ENCODE measurements around the gene GMDS. TPM values are rescaled to one million over a fixed set of nuclear protein-coding genes. Genes with fewer than 3 reads are reported as not detected.

Gene GMDS
- total and polyA plus RNA-seq, 2 experiments from 2014 or later, result 30.1 to 36.5 TPM

DNA sequence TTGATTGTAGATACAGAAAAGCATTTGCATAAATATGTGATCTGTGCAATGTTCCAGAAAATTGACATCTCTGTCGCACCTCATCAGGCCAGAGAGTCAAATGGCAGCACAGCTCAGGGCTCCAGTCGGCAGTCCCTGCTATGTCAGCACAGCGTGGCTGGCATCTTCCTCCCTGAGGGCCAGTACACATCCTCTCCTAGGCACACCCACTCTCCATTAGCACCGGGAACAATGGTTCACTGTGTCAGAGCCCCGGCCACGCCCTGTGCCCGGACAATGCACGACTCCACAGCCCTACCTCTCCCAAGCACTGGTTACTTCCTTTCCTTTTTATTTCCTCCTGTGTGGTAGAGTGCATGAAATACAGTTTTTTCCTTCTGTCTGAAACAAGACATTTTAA is 520.8 kb downstream of the GMDS start:
- H3K27ac ChIP-seq (ENCODE audit: low read depth), result 0 out of 2 replicates have a peak overlapping the region, but pooled peaks have one; percentile 21
- H3K36me3 ChIP-seq (ENCODE audit: insufficient read depth), result no peaks in the 10 kb centered on the region
- H3K4me1 ChIP-seq (ENCODE audit: insufficient read depth), result peaks cover 35% of the 10 kb centered on the region
- H3K4me3 ChIP-seq, result no peak overlapping the region
- H3K4me3 Mint-ChIP-seq, result no peak overlapping the region
- H3K36me3 Mint-ChIP-seq (ENCODE audit: low read depth), result no peaks in the 10 kb centered on the region
- H3K9me3 Mint-ChIP-seq, result no peaks in the 10 kb centered on the region
- H4K20me1 ChIP-seq (replicated peaks; ENCODE audit: insufficient read depth), result no peaks in the 10 kb centered on the region
- no peaks in the 10 kb centered on the region for H3F3A ChIP-seq (replicated peaks; ENCODE audit: low read depth)
- peak; percentile 27 for DNase-seq (ENCODE audit: low spot score)
- no peaks in the 10 kb centered on the region for H3K27me3 ChIP-seq (ENCODE audit: insufficient read depth)
- no peaks in the 10 kb centered on the region for H3K79me2 ChIP-seq (replicated peaks; ENCODE audit: insufficient read depth)
- peaks cover 43% of the 10 kb centered on the region for H3K4me1 Mint-ChIP-seq
- no peak overlapping the region for H2AFZ ChIP-seq
- ATAC-seq, result peak; percentile 29
- H3K27me3 Mint-ChIP-seq (ENCODE audit: insufficient read depth, low read depth, poor library complexity), result peaks cover 5% of the 10 kb centered on the region
- H3K27ac Mint-ChIP-seq, result no peak overlapping the region; the same call in 1 of the 2 replicates
- H3K9me2 ChIP-seq (ENCODE audit: insufficient read depth), result no peaks in the 10 kb centered on the region
- TF ChIP-seq JUNB (IDR thresholded peaks at IDR 0.05; ENCODE audit: unreplicated experiment), result no peak
- no peak for TF ChIP-seq ZNF114 (CRISPR knock-in tag; IDR thresholded peaks at IDR 0.05)
- TF ChIP-seq, protein P1, sequence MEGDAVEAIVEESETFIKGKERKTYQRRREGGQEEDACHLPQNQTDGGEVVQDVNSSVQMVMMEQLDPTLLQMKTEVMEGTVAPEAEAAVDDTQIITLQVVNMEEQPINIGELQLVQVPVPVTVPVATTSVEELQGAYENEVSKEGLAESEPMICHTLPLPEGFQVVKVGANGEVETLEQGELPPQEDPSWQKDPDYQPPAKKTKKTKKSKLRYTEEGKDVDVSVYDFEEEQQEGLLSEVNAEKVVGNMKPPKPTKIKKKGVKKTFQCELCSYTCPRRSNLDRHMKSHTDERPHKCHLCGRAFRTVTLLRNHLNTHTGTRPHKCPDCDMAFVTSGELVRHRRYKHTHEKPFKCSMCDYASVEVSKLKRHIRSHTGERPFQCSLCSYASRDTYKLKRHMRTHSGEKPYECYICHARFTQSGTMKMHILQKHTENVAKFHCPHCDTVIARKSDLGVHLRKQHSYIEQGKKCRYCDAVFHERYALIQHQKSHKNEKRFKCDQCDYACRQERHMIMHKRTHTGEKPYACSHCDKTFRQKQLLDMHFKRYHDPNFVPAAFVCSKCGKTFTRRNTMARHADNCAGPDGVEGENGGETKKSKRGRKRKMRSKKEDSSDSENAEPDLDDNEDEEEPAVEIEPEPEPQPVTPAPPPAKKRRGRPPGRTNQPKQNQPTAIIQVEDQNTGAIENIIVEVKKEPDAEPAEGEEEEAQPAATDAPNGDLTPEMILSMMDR (conservative IDR thresholded peaks at IDR 0.05; ENCODE audit: low read depth in 2 of 2), result no peak
- TF ChIP-seq, protein P2, sequence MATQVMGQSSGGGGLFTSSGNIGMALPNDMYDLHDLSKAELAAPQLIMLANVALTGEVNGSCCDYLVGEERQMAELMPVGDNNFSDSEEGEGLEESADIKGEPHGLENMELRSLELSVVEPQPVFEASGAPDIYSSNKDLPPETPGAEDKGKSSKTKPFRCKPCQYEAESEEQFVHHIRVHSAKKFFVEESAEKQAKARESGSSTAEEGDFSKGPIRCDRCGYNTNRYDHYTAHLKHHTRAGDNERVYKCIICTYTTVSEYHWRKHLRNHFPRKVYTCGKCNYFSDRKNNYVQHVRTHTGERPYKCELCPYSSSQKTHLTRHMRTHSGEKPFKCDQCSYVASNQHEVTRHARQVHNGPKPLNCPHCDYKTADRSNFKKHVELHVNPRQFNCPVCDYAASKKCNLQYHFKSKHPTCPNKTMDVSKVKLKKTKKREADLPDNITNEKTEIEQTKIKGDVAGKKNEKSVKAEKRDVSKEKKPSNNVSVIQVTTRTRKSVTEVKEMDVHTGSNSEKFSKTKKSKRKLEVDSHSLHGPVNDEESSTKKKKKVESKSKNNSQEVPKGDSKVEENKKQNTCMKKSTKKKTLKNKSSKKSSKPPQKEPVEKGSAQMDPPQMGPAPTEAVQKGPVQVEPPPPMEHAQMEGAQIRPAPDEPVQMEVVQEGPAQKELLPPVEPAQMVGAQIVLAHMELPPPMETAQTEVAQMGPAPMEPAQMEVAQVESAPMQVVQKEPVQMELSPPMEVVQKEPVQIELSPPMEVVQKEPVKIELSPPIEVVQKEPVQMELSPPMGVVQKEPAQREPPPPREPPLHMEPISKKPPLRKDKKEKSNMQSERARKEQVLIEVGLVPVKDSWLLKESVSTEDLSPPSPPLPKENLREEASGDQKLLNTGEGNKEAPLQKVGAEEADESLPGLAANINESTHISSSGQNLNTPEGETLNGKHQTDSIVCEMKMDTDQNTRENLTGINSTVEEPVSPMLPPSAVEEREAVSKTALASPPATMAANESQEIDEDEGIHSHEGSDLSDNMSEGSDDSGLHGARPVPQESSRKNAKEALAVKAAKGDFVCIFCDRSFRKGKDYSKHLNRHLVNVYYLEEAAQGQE (IDR thresholded peaks at IDR 0.05; ENCODE audit: unreplicated experiment), result no peak
- TF ChIP-seq EZH2phosphoT487 (IDR thresholded peaks at IDR 0.05; ENCODE audit: unreplicated experiment), result no peak
- no peak for TF ChIP-seq ZNF331 (CRISPR knock-in tag; IDR thresholded peaks at IDR 0.05; ENCODE audit: low read depth)
- TF ChIP-seq POLR2AphosphoS5 (IDR thresholded peaks at IDR 0.05; ENCODE audit: low read depth), result no peak
- TF ChIP-seq CREB1 (CRISPR knock-in tag; IDR thresholded peaks at IDR 0.05; ENCODE audit: low read depth), result no peak
- TF ChIP-seq, protein P3, sequence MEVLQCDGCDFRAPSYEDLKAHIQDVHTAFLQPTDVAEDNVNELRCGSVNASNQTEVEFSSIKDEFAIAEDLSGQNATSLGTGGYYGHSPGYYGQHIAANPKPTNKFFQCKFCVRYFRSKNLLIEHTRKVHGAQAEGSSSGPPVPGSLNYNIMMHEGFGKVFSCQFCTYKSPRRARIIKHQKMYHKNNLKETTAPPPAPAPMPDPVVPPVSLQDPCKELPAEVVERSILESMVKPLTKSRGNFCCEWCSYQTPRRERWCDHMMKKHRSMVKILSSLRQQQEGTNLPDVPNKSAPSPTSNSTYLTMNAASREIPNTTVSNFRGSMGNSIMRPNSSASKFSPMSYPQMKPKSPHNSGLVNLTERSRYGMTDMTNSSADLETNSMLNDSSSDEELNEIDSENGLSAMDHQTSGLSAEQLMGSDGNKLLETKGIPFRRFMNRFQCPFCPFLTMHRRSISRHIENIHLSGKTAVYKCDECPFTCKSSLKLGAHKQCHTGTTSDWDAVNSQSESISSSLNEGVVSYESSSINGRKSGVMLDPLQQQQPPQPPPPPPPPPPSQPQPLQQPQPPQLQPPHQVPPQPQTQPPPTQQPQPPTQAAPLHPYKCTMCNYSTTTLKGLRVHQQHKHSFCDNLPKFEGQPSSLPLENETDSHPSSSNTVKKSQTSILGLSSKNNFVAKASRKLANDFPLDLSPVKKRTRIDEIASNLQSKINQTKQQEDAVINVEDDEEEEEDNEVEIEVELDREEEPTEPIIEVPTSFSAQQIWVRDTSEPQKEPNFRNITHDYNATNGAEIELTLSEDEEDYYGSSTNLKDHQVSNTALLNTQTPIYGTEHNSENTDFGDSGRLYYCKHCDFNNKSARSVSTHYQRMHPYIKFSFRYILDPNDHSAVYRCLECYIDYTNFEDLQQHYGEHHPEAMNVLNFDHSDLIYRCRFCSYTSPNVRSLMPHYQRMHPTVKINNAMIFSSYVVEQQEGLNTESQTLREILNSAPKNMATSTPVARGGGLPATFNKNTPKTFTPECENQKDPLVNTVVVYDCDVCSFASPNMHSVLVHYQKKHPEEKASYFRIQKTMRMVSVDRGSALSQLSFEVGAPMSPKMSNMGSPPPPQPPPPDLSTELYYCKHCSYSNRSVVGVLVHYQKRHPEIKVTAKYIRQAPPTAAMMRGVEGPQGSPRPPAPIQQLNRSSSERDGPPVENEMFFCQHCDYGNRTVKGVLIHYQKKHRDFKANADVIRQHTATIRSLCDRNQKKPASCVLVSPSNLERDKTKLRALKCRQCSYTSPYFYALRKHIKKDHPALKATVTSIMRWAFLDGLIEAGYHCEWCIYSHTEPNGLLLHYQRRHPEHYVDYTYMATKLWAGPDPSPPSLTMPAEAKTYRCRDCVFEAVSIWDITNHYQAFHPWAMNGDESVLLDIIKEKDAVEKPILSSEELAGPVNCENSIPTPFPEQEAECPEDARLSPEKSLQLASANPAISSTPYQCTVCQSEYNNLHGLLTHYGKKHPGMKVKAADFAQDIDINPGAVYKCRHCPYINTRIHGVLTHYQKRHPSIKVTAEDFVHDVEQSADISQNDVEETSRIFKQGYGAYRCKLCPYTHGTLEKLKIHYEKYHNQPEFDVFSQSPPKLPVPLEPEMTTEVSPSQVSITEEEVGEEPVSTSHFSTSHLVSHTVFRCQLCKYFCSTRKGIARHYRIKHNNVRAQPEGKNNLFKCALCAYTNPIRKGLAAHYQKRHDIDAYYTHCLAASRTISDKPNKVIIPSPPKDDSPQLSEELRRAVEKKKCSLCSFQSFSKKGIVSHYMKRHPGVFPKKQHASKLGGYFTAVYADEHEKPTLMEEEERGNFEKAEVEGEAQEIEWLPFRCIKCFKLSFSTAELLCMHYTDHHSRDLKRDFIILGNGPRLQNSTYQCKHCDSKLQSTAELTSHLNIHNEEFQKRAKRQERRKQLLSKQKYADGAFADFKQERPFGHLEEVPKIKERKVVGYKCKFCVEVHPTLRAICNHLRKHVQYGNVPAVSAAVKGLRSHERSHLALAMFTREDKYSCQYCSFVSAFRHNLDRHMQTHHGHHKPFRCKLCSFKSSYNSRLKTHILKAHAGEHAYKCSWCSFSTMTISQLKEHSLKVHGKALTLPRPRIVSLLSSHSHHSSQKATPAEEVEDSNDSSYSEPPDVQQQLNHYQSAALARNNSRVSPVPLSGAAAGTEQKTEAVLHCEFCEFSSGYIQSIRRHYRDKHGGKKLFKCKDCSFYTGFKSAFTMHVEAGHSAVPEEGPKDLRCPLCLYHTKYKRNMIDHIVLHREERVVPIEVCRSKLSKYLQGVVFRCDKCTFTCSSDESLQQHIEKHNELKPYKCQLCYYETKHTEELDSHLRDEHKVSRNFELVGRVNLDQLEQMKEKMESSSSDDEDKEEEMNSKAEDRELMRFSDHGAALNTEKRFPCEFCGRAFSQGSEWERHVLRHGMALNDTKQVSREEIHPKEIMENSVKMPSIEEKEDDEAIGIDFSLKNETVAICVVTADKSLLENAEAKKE (CRISPR knock-in tag; IDR thresholded peaks at IDR 0.05), result no peak
- TF ChIP-seq NANOG (IDR thresholded peaks at IDR 0.05; ENCODE audit: borderline replicate concordance), result no peak
- TF ChIP-seq EZH2 (IDR thresholded peaks at IDR 0.05; ENCODE audit: low read depth, unreplicated experiment), result no peak
- TF ChIP-seq STAT1 (IDR thresholded peaks at IDR 0.05; ENCODE audit: unreplicated experiment), result no peak
- TF ChIP-seq, protein P4, sequence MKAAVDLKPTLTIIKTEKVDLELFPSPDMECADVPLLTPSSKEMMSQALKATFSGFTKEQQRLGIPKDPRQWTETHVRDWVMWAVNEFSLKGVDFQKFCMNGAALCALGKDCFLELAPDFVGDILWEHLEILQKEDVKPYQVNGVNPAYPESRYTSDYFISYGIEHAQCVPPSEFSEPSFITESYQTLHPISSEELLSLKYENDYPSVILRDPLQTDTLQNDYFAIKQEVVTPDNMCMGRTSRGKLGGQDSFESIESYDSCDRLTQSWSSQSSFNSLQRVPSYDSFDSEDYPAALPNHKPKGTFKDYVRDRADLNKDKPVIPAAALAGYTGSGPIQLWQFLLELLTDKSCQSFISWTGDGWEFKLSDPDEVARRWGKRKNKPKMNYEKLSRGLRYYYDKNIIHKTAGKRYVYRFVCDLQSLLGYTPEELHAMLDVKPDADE (IDR thresholded peaks at IDR 0.05), result no peak
- H3K4me2 ChIP-seq, result peak overlapping the region; percentile 18; the same call in 1 of the 2 replicates
